ENCODE data around the gene PCYT2. TPM values are rescaled to one million over a fixed set of nuclear protein-coding genes. Genes with fewer than 3 reads are reported as not detected.

The PCYT2 gene
- total RNA-seq, 1 donor from 2014 or later, result 29.5 TPM

DNA sequence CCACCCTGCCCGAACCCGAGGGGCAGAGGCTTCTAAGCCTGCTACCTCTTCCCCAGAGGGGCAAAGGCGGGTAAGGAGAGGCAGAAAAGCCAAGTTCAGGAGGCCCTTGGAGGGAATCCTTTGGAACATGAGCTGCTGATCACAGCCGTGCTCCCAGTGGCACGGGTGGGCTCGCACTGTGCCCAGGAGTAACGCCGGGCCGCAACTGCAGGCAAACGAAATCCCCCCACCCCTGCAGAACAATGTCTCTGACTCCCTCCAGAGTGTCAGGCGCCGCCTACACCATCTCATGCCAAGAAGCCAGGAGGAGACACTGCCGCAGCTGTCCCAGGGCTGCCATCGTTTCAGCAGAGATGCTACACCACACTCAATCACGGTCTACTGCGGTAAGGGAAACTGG lies 59.8 kb downstream of the PCYT2 start:
- DNase-seq, result no peak
- ATAC-seq (ENCODE audit: poor library complexity), result no peak
- intact Hi-C loops (cut with DNase I), result no loop called here

Other genes starting within 250 kb of the PCYT2 start
- 16.1 TPM for gene OXLD1, start 244.8 kb downstream of the PCYT2 start, total RNA-seq
- 4.8 TPM for gene CCDC137, start 244.7 kb downstream of the PCYT2 start, total RNA-seq
- 11.9 TPM for gene ARL16, start 227.6 kb downstream of the PCYT2 start, total RNA-seq
- gene HGS, start 227.4 kb downstream of the PCYT2 start, total RNA-seq, result 34.5 TPM
- 173 TPM for gene MRPL12, start 208.0 kb downstream of the PCYT2 start, total RNA-seq
- 7.0 TPM for gene SLC25A10, start 199.1 kb downstream of the PCYT2 start, total RNA-seq
- gene GCGR, start 107.2 kb downstream of the PCYT2 start, total RNA-seq, result not detected
- gene MCRIP1, start 78.1 kb downstream of the PCYT2 start, total RNA-seq, result 104 TPM
- not detected for gene PPP1R27, start 76.3 kb downstream of the PCYT2 start, total RNA-seq
- gene P4HB, start 50.9 kb downstream of the PCYT2 start, total RNA-seq, result 309 TPM
- 113 TPM for gene ARHGDIA, start 40.1 kb downstream of the PCYT2 start, total RNA-seq
- 29.9 TPM for gene ALYREF, start 19.8 kb downstream of the PCYT2 start, total RNA-seq
- 176 TPM for gene ANAPC11, start 19.7 kb downstream of the PCYT2 start, total RNA-seq
- 0.24 TPM for gene NPB, start 9.2 kb downstream of the PCYT2 start, total RNA-seq
- gene SIRT7, start 6.8 kb upstream of the PCYT2 start, total RNA-seq, result 6.1 TPM
- gene MAFG, start 16.3 kb upstream of the PCYT2 start, total RNA-seq, result 29.9 TPM
- gene PYCR1, start 25.9 kb upstream of the PCYT2 start, total RNA-seq, result 3.2 TPM
- 3.5 TPM for gene MYADML2, start 35.8 kb upstream of the PCYT2 start, total RNA-seq
- gene NOTUM, start 49.8 kb upstream of the PCYT2 start, total RNA-seq, result 0.56 TPM
- 25.4 TPM for gene ASPSCR1, start 66.2 kb upstream of the PCYT2 start, total RNA-seq
- gene CENPX, start 111.5 kb upstream of the PCYT2 start, total RNA-seq, result 27.8 TPM
- 4.7 TPM for gene LRRC45, start 111.9 kb upstream of the PCYT2 start, total RNA-seq
- 0.97 TPM for gene RAC3, start 120.3 kb upstream of the PCYT2 start, total RNA-seq
- gene DCXR, start 126.3 kb upstream of the PCYT2 start, total RNA-seq, result 178 TPM
- 20.5 TPM for gene RFNG, start 140.4 kb upstream of the PCYT2 start, total RNA-seq
- gene GPS1, start 140.5 kb upstream of the PCYT2 start, total RNA-seq, result 86.5 TPM
- 57.9 TPM for gene DUS1L, start 154.4 kb upstream of the PCYT2 start, total RNA-seq
- gene FASN, start 186.8 kb upstream of the PCYT2 start, total RNA-seq, result 23.0 TPM

Measured in Right ventricle myocardium superior (tissue), 1 donor.